B cell (primary cell): ENCODE data around the gene NELL1. TPM values are rescaled to one million over a fixed set of nuclear protein-coding genes. Genes with fewer than 3 reads are reported as not detected.

Experiments
- ATAC-seq: fragments of 200-7000 bp; cut with Tn5 transposase; one replicate; pipeline ENCODE4 v1.10.0; 2021; ENCODE audit warnings: low read depth, mild to moderate bottlenecking, moderate number of reproducible peaks, moderate library complexity
- CTCF ChIA-PET: fragments of 350-600 bp; sonication (Branson Sonifier 250); formaldehyde crosslinking; loops from one replicate; lab custom pipeline; 2021; ENCODE audit warnings: antibody characterized with exemption, inconsistent platforms; lab: Charles Lee
- POLR2A ChIA-PET: fragments of 350-600 bp; sonication (Branson Sonifier 250); formaldehyde crosslinking; loops from one replicate; lab custom pipeline; 2021; ENCODE audit warnings: antibody characterized with exemption; lab: Charles Lee
- DNase-seq: peaks from one replicate; pipeline ENCODE4 v3.0.0; 2013
- H2AFZ ChIP-seq: 2 replicates; pipeline ENCODE4 v1.6.1; 2012; ENCODE audit warnings: mild to moderate bottlenecking, low read depth, low read length; ENCODE audit not compliant: insufficient read depth, poor library complexity, severe bottlenecking
- H3K27ac ChIP-seq, 2 donors: 1 replicate in 1 of 2; 2 replicates in 1 of 2; pipeline ENCODE4 v1.5.1; 2012 to 2013; ENCODE audit warnings: low read length in 2 of 2, mild to moderate bottlenecking in 2 of 2, moderate library complexity in 1 of 2
- H3K27me3 ChIP-seq, 4 experiments: fragments of 200-600 bp in 1 of 4; sonication (generic) in 1 of 4; replicated peaks in 1 of 4; 1 replicate in 2 of 4; 2 replicates in 2 of 4; pipeline versions ENCODE4 v1.6.1 to v1.7.0; 2013 to 2016; ENCODE audit warnings: low read length in 3 of 4, mild to moderate bottlenecking in 2 of 4, mixed read lengths in 1 of 4, moderate library complexity in 1 of 4; ENCODE audit not compliant: insufficient read depth in 4 of 4, control insufficient read depth in 3 of 4; ENCODE audit errors: control extremely low read depth in 1 of 4
- H3K36me3 ChIP-seq, 2 experiments: replicated peaks in 1 of 2; 1 replicate in 1 of 2; 2 replicates in 1 of 2; pipeline versions ENCODE4 v1.6.1 to v1.7.1; 2013; ENCODE audit warnings: low read length in 1 of 2; ENCODE audit not compliant: insufficient read depth in 2 of 2, control insufficient read depth in 1 of 2; ENCODE audit errors: control extremely low read depth in 1 of 2, extremely low read depth in 1 of 2
- H3K4me1 ChIP-seq, 2 donors: fragments of 200-600 bp in 1 of 2; sonication (generic) in 1 of 2; 1 replicate in 1 of 2; 2 replicates in 1 of 2; pipeline versions ENCODE4 v1.5.1 to v1.6.1; 2013 to 2017; ENCODE audit warnings: low read length in 2 of 2; ENCODE audit not compliant: control insufficient read depth in 2 of 2, insufficient read depth in 2 of 2
- H3K4me2 ChIP-seq: replicated peaks from 2 replicates; pipeline ENCODE3; 2012; ENCODE audit warnings: mild to moderate bottlenecking, low read depth, low read length; ENCODE audit not compliant: poor library complexity, severe bottlenecking
- H3K4me3 ChIP-seq, 5 experiments: fragments of 200-600 bp in 1 of 5; sonication (generic) in 1 of 5; 1 replicate in 3 of 5; 2 replicates in 2 of 5; pipeline versions ENCODE4 v1.5.1 to v1.7.0; 2011 to 2016; ENCODE audit warnings: low read length in 4 of 5, mild to moderate bottlenecking in 4 of 5, low read depth in 2 of 5, control low read depth in 1 of 5, moderate library complexity in 1 of 5; ENCODE audit not compliant: insufficient read depth in 1 of 5; ENCODE audit errors: control extremely low read depth in 1 of 5, extremely low read depth in 1 of 5
- H3K79me2 ChIP-seq: fragments of 200-600 bp; sonication (generic); one replicate; pipeline ENCODE4 v1.6.0; 2016; ENCODE audit warnings: low read length; ENCODE audit not compliant: control insufficient read depth, insufficient read depth
- H3K9ac ChIP-seq: fragments of 200-600 bp; sonication (generic); 2 replicates; pipeline ENCODE4 v1.6.1; 2017; ENCODE audit warnings: mild to moderate bottlenecking, low read length, moderate library complexity
- H3K9me3 ChIP-seq, 3 donors: one replicate each; pipeline versions ENCODE4 v1.6.1 to v1.7.1; 2013; ENCODE audit warnings: low read length in 2 of 3; ENCODE audit not compliant: control insufficient read depth in 2 of 3, insufficient read depth in 1 of 3; ENCODE audit errors: control extremely low read depth in 1 of 3
- H4K20me1 ChIP-seq: 2 replicates; pipeline ENCODE4 v1.6.0; 2012; ENCODE audit warnings: mild to moderate bottlenecking, low read length; ENCODE audit not compliant: insufficient read depth, control insufficient read depth, poor library complexity, severe bottlenecking
- H3K27ac Mint-ChIP-seq: one replicate; pipeline ENCODE4 v1.8.0; 2021; ENCODE audit warnings: mixed read lengths
- H3K27me3 Mint-ChIP-seq: one replicate; pipeline ENCODE4 v1.8.0; 2021; ENCODE audit warnings: mixed read lengths
- H3K4me1 Mint-ChIP-seq: one replicate; pipeline ENCODE4 v1.8.0; 2021; ENCODE audit warnings: mixed read lengths
- H3K4me3 Mint-ChIP-seq: one replicate; pipeline ENCODE4 v1.8.0; 2021; ENCODE audit warnings: mixed read lengths
- H3K9me3 Mint-ChIP-seq: one replicate; pipeline ENCODE4 v1.8.0; 2022; ENCODE audit warnings: mixed read lengths; ENCODE audit not compliant: insufficient read depth
- CTCF ChIP-seq: fragments of 200-600 bp; IDR thresholded peaks from one replicate; pipeline ENCODE4 v1.8.0; 2022; ENCODE audit warnings: antibody characterized with exemption, mild to moderate bottlenecking
- EZH2 ChIP-seq: IDR thresholded peaks from 2 replicates; pipeline ENCODE4 v1.6.1; 2012; ENCODE audit warnings: borderline replicate concordance, low read depth, mild to moderate bottlenecking, moderate library complexity, low read length; ENCODE audit not compliant: insufficient read depth, poor library complexity, severe bottlenecking
- WGBS: methylation state at CpG from one replicate; pipeline ENCODE4 v1.1.5; 2013; ENCODE audit warnings: missing lambda C conversion rate; ENCODE audit not compliant: insufficient coverage; 5-methylcytosine and 5-hydroxymethylcytosine counted together
- intact Hi-C: fragments of 100-400 bp; cut with micrococcal nuclease; formaldehyde crosslinking; loops from one replicate; pipeline ENCODE4 v1.10.0; 2022
- polyA plus RNA-seq: library from polyadenylated mRNA; depleted of rRNA; stranded (reverse); fragments of >200 nt; gene quantifications from 2 replicates; pipeline ENCODE4 v1.2.3, GENCODE V29; 2012
- total RNA-seq, 2 donors: library from RNA; stranded (reverse); fragments of 120-200 nt in 1 of 2; gene quantifications; 1 replicate in 1 of 2; 2 replicates in 1 of 2; pipeline versions ENCODE4 v1.2.3 to v1.2.4, GENCODE V29; 2013 to 2022

NELL1 gene
- total and polyA plus RNA-seq, 2 donors (not counting 1 experiment from before 2014, with no cell fraction given), result not detected

GRCh38 chr11:21072558-21072957 is 403.2 kb downstream of the NELL1 start:
- intact Hi-C loops, result no loop called here
- Histone ChIP-seq H3K4me2 (no peak overlapping the region), H3K4me1 (no peaks in the 10 kb centered on the region), H4K20me1 (no peaks in the 10 kb centered on the region), H3K27ac (no peak overlapping the region), H3K27me3 (no peaks in the 10 kb centered on the region), H3K79me2 (no peaks in the 10 kb centered on the region), H3K9me3 (no peaks in the 10 kb centered on the region), H3K36me3 (no peaks in the 10 kb centered on the region), H3K9ac (no peak overlapping the region), H2AFZ (no peak overlapping the region), H3K4me3 (no peak overlapping the region)
- 73% methylated on average over 3 of the region's 3 CpGs for WGBS
- TF ChIP-seq EZH2 (no peak), CTCF (no peak)
- Mint-ChIP-seq H3K27ac (no peak overlapping the region), H3K9me3 (no peaks in the 10 kb centered on the region), H3K4me3 (no peak overlapping the region), H3K27me3 (no peaks in the 10 kb centered on the region), H3K4me1 (no peaks in the 10 kb centered on the region)
- POLR2A ChIA-PET, result no interaction called here
- CTCF ChIA-PET, result no interaction called here
- ATAC-seq (no peak), DNase-seq (no peak)

- H3K27ac Mint-ChIP-seq, result no peak overlapping the region
- no peaks in the 10 kb centered on the region for H3K27me3 Mint-ChIP-seq
- no peak overlapping the region for H3K9ac ChIP-seq
- no peaks in the 10 kb centered on the region for H3K4me1 ChIP-seq
- intact Hi-C loops, result no loop called here
- CTCF ChIA-PET, result no interaction called here
- 83% methylated on average over 2 of the region's 3 CpGs for WGBS
- no peaks in the 10 kb centered on the region for H3K36me3 ChIP-seq
- ATAC-seq (no peak), DNase-seq (no peak)
- no peaks in the 10 kb centered on the region for H3K79me2 ChIP-seq
- H2AFZ ChIP-seq, result no peak overlapping the region
- no peaks in the 10 kb centered on the region for H3K9me3 Mint-ChIP-seq
- H3K9me3 ChIP-seq, result no peaks in the 10 kb centered on the region
- H3K27ac ChIP-seq, result no peak overlapping the region
- no peaks in the 10 kb centered on the region for H3K4me1 Mint-ChIP-seq
- H4K20me1 ChIP-seq, result no peaks in the 10 kb centered on the region
- no peaks in the 10 kb centered on the region for H3K27me3 ChIP-seq
- TF ChIP-seq CTCF (no peak), EZH2 (no peak)
- H3K4me3 ChIP-seq, result no peak overlapping the region
- no peak overlapping the region for H3K4me3 Mint-ChIP-seq
- no peak overlapping the region for H3K4me2 ChIP-seq
- POLR2A ChIA-PET, result no interaction called here
Measured at GRCh38 chr11:21082853-21083252, 413.5 kb downstream of the NELL1 start.
